Left lung (tissue), 10 donors: ENCODE data around the gene DKK2. TPM values are rescaled to one million over a fixed set of nuclear protein-coding genes. Genes with fewer than 3 reads are reported as not detected.

Experiments
- ATAC-seq: fragments of 200-7000 bp; cut with Tn5 transposase; one replicate; pipeline ENCODE4 v1.9.1; 2020; ENCODE audit warnings: moderate library complexity
- DNase-seq, 4 donors: peaks; one replicate each; pipeline ENCODE4 v3.0.0-alpha.2; 2013 to 2020
- H3K27ac ChIP-seq, 2 donors: fragments of 200-600 bp; sonication (generic) in 1 of 2; one replicate each; pipeline versions ENCODE4 v1.5.0 to v1.8.0; 2020 to 2021
- H3K27me3 ChIP-seq, 2 donors: fragments of 200-600 bp; sonication (generic) in 1 of 2; one replicate each; pipeline versions ENCODE4 v1.5.0 to v1.8.0; 2020 to 2021
- H3K36me3 ChIP-seq, 2 donors: fragments of 200-600 bp; sonication (generic) in 1 of 2; one replicate each; pipeline versions ENCODE4 v1.5.0 to v1.8.0; 2020 to 2021
- H3K4me1 ChIP-seq, 2 donors: fragments of 200-600 bp; one replicate each; pipeline ENCODE4 v1.8.0; 2021
- H3K4me3 ChIP-seq, 2 donors: fragments of 200-600 bp; sonication (generic) in 1 of 2; one replicate each; pipeline versions ENCODE4 v1.5.0 to v1.8.0; 2020 to 2021; ENCODE audit warnings: mild to moderate bottlenecking in 1 of 2
- H3K9me3 ChIP-seq, 2 donors: fragments of 200-600 bp; sonication (generic) in 1 of 2; one replicate each; pipeline versions ENCODE4 v1.5.0 to v1.8.0; 2020 to 2021
- intact Hi-C, 2 donors: fragments of 100-400 bp; cut with DNase I; formaldehyde crosslinking; loops; one replicate each; pipeline versions ENCODE4 v1.11.2 to v1.14.2; 2022
- polyA plus RNA-seq, 6 donors: library from polyadenylated mRNA; unstranded; fragments of 120-200 nt; gene quantifications; one replicate each; pipeline ENCODE4 v1.2.1, GENCODE V29; 2013; ENCODE audit not compliant: insufficient read length in 6 of 6
- total RNA-seq, 2 donors: library from RNA; stranded (reverse); fragmentation: NEBNext Ultra II Directional; extraction: Animal tissue kit (Norgen Biotek cat#: 25700); gene quantifications; one replicate each; pipeline ENCODE4 v1.2.1, GENCODE V29; 2021
- TF ChIP-seq, protein P1 (sequence below), 2 donors: fragments of 200-600 bp; sonication (generic) in 1 of 2; IDR thresholded peaks; one replicate each; pipeline versions ENCODE4 v1.5.0 to v1.8.0; 2021; ENCODE audit warnings: antibody characterized with exemption in 2 of 2
- donor health status: DM: no; HTN: yes; CAD: no.
- donor health status: DM: no; HTN: no; CAD: no.

The DKK2 gene
- total and polyA plus RNA-seq, 8 donors, result 1.8 to 20.2 (median 3.8) TPM

- intact Hi-C loops, result no loop called here
- Histone ChIP-seq H3K4me3 (no peak overlapping the region), H3K36me3 (no peaks in the 10 kb centered on the region), H3K4me1 (no peaks in the 10 kb centered on the region), H3K27me3 (no peaks in the 10 kb centered on the region), H3K27ac (no peak overlapping the region), H3K9me3 (no peaks in the 10 kb centered on the region)
- TF ChIP-seq, protein P1, sequence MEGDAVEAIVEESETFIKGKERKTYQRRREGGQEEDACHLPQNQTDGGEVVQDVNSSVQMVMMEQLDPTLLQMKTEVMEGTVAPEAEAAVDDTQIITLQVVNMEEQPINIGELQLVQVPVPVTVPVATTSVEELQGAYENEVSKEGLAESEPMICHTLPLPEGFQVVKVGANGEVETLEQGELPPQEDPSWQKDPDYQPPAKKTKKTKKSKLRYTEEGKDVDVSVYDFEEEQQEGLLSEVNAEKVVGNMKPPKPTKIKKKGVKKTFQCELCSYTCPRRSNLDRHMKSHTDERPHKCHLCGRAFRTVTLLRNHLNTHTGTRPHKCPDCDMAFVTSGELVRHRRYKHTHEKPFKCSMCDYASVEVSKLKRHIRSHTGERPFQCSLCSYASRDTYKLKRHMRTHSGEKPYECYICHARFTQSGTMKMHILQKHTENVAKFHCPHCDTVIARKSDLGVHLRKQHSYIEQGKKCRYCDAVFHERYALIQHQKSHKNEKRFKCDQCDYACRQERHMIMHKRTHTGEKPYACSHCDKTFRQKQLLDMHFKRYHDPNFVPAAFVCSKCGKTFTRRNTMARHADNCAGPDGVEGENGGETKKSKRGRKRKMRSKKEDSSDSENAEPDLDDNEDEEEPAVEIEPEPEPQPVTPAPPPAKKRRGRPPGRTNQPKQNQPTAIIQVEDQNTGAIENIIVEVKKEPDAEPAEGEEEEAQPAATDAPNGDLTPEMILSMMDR (IDR thresholded peaks at IDR 0.05), result no peak
- DNase-seq, result no peak
- ATAC-seq, result no peak
Observed at GRCh38 chr4:106985830-106986229, 50.3 kb downstream of the DKK2 start.

DNA sequence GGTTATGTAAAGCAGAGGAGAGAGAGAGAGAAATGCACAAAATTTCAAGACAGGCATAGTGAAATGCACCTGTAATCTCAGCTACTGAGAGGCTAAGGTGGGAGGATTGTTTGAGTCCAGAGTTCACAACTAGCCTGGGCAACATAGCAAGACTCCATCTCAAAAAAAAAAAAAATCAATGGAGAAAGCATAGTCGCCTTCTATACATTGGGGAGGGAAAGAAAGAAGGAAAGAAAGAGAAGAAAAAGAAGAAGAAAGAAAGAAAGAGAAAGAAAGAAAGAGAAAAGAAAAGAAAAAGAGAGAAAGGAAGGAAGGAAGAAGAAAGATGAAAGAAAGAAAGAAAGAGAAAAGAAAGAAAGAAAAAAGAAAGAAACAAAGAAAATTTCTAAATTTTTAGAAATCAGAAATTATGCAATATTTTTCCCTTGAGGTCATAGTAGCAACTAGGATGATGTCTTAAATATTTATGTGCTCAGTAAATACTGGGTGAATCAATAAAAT is 53.4 kb downstream of the DKK2 start:
- TF ChIP-seq, protein P1 (IDR thresholded peaks at IDR 0.05), result no peak
- intact Hi-C loops, result no loop called here
- no peak for DNase-seq

DNA sequence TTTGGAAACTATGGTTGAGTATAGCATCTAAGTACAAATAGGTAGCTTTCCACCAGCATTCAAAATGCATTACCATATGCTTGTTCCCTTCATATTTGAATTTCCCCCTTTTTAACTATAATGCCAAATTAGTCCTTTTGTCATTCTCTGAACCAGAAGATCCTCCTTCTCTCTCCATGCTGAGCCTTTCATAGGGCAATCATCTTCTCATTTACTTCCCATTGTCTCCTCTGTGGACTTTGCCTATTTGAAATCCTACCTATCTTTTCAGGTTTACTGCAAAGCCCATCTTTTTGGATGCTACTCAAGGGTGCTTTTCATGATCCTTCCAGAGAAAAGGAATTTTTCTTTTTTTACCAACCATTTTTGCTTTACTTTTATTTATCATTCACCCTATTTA is 54.7 kb downstream of the DKK2 start:
- TF ChIP-seq, protein P1 (IDR thresholded peaks at IDR 0.05), result no peak
- Histone ChIP-seq H3K27ac (no peak overlapping the region), H3K36me3 (no peaks in the 10 kb centered on the region), H3K27me3 (no peaks in the 10 kb centered on the region), H3K9me3 (no peaks in the 10 kb centered on the region), H3K4me3 (no peak overlapping the region), H3K4me1 (no peaks in the 10 kb centered on the region)
- intact Hi-C loops, result no loop called here
- no peak for ATAC-seq
- DNase-seq, result no peak

More for the DNA sequence above, 53.4 kb downstream of the DKK2 start:
- H3K9me3 ChIP-seq, result no peaks in the 10 kb centered on the region
- H3K4me3 ChIP-seq, result no peak overlapping the region
- H3K36me3 ChIP-seq, result no peaks in the 10 kb centered on the region
- H3K27ac ChIP-seq, result no peak overlapping the region
- H3K27me3 ChIP-seq, result no peaks in the 10 kb centered on the region
- no peak for ATAC-seq
- H3K4me1 ChIP-seq, result no peaks in the 10 kb centered on the region

DNA sequence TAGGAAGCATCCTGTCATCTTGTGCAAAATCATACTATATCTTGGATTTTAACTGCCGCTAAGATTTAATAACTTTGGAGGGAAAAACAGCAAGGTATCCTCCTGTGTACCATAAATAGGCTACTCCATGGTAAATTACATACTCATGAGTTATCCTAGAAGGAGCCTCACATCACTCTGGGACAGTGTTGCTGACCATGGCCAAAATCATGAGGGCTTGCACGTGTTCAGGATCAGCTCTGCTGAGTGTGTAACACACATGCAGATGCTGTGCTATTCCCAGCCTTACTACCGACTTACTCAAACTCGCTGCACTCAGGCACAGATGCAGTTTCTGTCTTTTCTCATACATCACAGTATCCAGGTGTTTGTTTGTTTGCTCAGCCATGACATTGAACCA is 56.6 kb downstream of the DKK2 start:
- no peaks in the 10 kb centered on the region for H3K36me3 ChIP-seq
- no peak overlapping the region for H3K4me3 ChIP-seq
- H3K27ac ChIP-seq, result no peak overlapping the region
- no peaks in the 10 kb centered on the region for H3K4me1 ChIP-seq
- H3K27me3 ChIP-seq, result no peaks in the 10 kb centered on the region
- TF ChIP-seq, protein P1 (IDR thresholded peaks at IDR 0.05), result no peak
- no peak for DNase-seq
- intact Hi-C loops, result no loop called here
- no peak for ATAC-seq
- no peaks in the 10 kb centered on the region for H3K9me3 ChIP-seq

DNA sequence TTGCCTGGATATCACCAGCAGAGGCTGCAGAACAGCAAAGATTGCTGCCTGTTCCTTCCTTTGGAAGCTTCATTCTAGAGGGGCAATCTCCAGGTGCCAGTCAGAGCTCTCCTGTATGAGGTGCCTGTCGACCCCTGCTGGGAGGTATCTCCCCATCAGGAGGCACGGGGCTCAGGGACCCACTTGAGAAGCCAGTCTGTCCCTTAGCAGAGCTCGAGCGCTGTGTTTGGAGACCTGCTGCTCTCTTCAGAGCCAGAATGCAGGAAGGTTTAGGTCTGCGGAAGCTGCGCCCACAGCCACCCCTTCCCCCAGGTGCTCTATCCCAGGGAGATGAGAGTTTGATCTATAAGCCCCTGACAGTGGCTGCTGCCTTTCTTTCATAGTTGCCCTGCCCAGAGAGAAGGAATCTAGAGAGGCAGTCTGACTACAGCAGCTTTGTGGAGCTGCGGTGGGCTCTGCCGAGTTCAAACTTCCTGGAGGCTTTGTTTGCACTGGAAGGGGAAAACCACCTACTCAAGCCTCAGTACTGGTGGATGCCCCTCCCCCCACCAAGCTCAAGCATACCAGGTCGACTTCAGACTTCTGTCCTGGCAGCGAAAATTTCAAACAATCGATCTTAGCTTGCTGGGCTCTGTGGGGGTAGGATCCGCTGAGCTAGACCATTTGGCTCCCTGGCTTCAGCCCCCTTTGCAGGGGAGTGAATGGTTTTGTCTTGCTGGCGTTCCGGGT is 57.9 kb downstream of the DKK2 start:
- TF ChIP-seq, protein P1 (IDR thresholded peaks at IDR 0.05), result no peak
- no peaks in the 10 kb centered on the region for H3K36me3 ChIP-seq
- intact Hi-C loops, result no loop called here
- no peaks in the 10 kb centered on the region for H3K27me3 ChIP-seq
- peaks cover 0 to 2% of the 10 kb centered on the region in 2 donors for H3K9me3 ChIP-seq
- ATAC-seq (no peak), DNase-seq (peak in 1 of 4 donors; percentile 32)
- H3K4me3 ChIP-seq, result no peak overlapping the region
- no peaks in the 10 kb centered on the region for H3K4me1 ChIP-seq
- H3K27ac ChIP-seq, result no peak overlapping the region
